Esophagus muscularis mucosa (tissue), 4 donors: Measurements from ENCODE around the gene C1QL4.

Source experiments
- EP300 ChIP-seq: sonication (generic); formaldehyde crosslinking; IDR thresholded peaks from one replicate; pipeline ENCODE4 v1.6.1; 2017; ENCODE audit warnings: antibody characterized with exemption
- POLR2A ChIP-seq: fragments of 450-650 bp; IDR thresholded peaks from one replicate; pipeline ENCODE4 v1.6.1; 2017; ENCODE audit warnings: antibody characterized with exemption, moderate library complexity, mild to moderate bottlenecking, low read depth
- POLR2AphosphoS5 ChIP-seq, 2 donors: sonication (generic); formaldehyde crosslinking; IDR thresholded peaks; one replicate each; pipeline ENCODE4 v1.6.1; 2017; ENCODE audit warnings: antibody characterized with exemption in 2 of 2
- TF ChIP-seq, protein P1 (sequence below), 3 experiments: fragments of 200-600 bp in 2 of 3; fragments of 450-650 bp in 1 of 3; sonication (generic) in 2 of 3; IDR thresholded peaks; one replicate each; pipeline ENCODE4 v1.5.1; 2017 to 2019; ENCODE audit warnings: antibody characterized with exemption in 3 of 3, mild to moderate bottlenecking in 2 of 3, moderate library complexity in 1 of 3

DNA sequence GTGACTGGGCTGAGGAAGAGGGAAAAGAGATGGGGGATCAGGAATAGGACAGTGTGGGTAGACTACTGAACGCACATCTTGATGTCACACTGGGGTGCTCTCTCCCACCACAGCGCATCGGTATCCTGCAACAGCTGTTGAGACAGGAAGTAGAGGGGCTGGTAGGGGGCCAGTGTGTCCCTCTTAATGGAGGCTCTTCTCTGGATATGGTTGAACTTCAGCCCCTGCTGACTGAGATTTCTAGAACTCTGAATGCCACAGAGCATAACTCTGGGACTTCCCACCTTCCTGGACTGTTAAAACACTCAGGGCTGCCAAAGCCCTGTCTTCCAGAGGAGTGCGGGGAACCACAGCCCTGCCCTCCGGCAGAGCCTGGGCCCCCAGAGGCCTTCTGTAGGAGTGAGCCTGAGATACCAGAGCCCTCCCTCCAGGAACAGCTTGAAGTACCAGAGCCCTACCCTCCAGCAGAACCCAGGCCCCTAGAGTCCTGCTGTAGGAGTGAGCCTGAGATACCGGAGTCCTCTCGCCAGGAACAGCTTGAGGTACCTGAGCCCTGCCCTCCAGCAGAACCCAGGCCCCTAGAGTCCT lies 6.9 kb downstream of the C1QL4 start:
- TF ChIP-seq, protein P1, sequence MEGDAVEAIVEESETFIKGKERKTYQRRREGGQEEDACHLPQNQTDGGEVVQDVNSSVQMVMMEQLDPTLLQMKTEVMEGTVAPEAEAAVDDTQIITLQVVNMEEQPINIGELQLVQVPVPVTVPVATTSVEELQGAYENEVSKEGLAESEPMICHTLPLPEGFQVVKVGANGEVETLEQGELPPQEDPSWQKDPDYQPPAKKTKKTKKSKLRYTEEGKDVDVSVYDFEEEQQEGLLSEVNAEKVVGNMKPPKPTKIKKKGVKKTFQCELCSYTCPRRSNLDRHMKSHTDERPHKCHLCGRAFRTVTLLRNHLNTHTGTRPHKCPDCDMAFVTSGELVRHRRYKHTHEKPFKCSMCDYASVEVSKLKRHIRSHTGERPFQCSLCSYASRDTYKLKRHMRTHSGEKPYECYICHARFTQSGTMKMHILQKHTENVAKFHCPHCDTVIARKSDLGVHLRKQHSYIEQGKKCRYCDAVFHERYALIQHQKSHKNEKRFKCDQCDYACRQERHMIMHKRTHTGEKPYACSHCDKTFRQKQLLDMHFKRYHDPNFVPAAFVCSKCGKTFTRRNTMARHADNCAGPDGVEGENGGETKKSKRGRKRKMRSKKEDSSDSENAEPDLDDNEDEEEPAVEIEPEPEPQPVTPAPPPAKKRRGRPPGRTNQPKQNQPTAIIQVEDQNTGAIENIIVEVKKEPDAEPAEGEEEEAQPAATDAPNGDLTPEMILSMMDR (IDR thresholded peaks at IDR 0.05): no peak
- TF ChIP-seq POLR2A (no peak), EP300 (no peak), POLR2AphosphoS5 (IDR thresholded peaks at IDR 0.05) (no peak)
